Measurements from ENCODE around the gene DAP.

GRCh38 chr5:10669983-10670382 lies 91.1 kb downstream of the DAP start:
- TF ChIP-seq POLR2AphosphoS5 (IDR thresholded peaks at IDR 0.05; ENCODE audit: low read depth, low read length) (no peak), POLR2A (IDR thresholded peaks at IDR 0.05; ENCODE audit: low read depth, low read length) (no peak), PAX5 (IDR thresholded peaks at IDR 0.05; ENCODE audit: insufficient read depth, low read length, severe bottlenecking) (no peak), TAF1 (IDR thresholded peaks at IDR 0.05; ENCODE audit: low read depth, low read length) (no peak)

Measured in GM12891 (cell line).